Lower leg skin (tissue), 4 donors: ENCODE data around the gene NKAPL. TPM values are rescaled to one million over a fixed set of nuclear protein-coding genes. Genes with fewer than 3 reads are reported as not detected.

Source experiments
- DNase-seq, 2 donors: peaks; one replicate each; pipeline ENCODE4 v3.0.0-alpha.2; 2019; ENCODE audit warnings: low spot score in 2 of 2
- H3K4me3 ChIP-seq: fragments of 200-600 bp; sonication (generic); 2 replicates; pipeline ENCODE4 v1.5.1; 2017; ENCODE audit warnings: mild to moderate bottlenecking, low read depth; ENCODE audit not compliant: poor library complexity, severe bottlenecking
- CTCF ChIP-seq, 3 donors: fragments of 450-650 bp; IDR thresholded peaks; one replicate each; pipeline ENCODE4 v1.5.1; 2016; ENCODE audit warnings: antibody characterized with exemption in 3 of 3, mild to moderate bottlenecking in 3 of 3, moderate library complexity in 2 of 3
- POLR2A ChIP-seq, 2 donors: fragments of 450-650 bp; IDR thresholded peaks; one replicate each; pipeline ENCODE4 v1.6.1; 2016 to 2017; ENCODE audit warnings: antibody characterized with exemption in 2 of 2, mild to moderate bottlenecking in 1 of 2, moderate library complexity in 1 of 2
- WGBS, 2 donors: methylation state at CpG; one replicate each; pipeline ENCODE4 v1.1.5; 2018; 5-methylcytosine and 5-hydroxymethylcytosine counted together
- intact Hi-C: fragments of 100-400 bp; cut with DNase I; formaldehyde crosslinking; loops from one replicate; pipeline ENCODE4 v1.15.0; 2023; ENCODE audit warnings: low total_unique reads
- total RNA-seq, 4 donors: library from RNA; depleted of rRNA; stranded (reverse); fragments of >200 nt; gene quantifications; one replicate each; pipeline ENCODE4 v1.1.0, GENCODE V29; 2016

NKAPL gene
- total RNA-seq, 4 donors from 2014 or later: 0.42 to 1.1 (median 0.75) TPM; not detected in 1

GRCh38 chr6:28225056-28225834, 33.9 kb upstream of the NKAPL start, which contains the start of gene ZSCAN9:
TSS of gene ZSCAN9 (plus strand) at chr6:28225275. CDS start at chr6:28227085, 1,810 bp downstream.
- DNase-seq: peak; percentile 79 to 95
- intact Hi-C loops: no loop called here
- TF ChIP-seq POLR2A (IDR thresholded peaks at IDR 0.05): no peak
- TF ChIP-seq CTCF (IDR thresholded peaks at IDR 0.05): no peak
- 1 to 2% methylated on average over 45 of the region's 45 CpGs for WGBS, 2 donors
- peak within 1 kb of the TSS; percentile 79 for H3K4me3 ChIP-seq

DNA sequence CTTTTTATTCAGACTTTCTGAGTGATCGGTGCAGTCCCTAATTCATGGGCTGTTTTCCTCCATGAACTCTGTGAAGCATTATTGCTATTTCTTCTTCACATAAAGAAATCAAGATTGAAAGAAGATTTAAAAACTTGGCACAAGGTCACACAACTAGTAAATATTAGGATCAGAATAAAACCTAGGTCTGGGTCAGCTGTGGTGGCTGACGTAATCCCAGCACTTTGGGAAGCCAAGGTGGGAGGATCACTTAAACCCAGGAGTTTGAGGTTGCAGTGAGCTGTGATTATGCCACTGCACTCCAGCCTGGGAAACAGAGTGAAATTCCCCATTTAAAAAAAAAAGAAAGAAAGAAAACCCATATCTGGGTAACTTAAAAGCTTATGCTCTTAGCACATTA, 32.6 kb upstream of the NKAPL start:
- H3K4me3 ChIP-seq: no peak overlapping the region
- WGBS, 2 donors: 95 to 96% methylated on average over 2 of the region's 2 CpGs
- intact Hi-C loops: no loop called here
- no peak for TF ChIP-seq POLR2A (IDR thresholded peaks at IDR 0.05)
- no peak for TF ChIP-seq CTCF (IDR thresholded peaks at IDR 0.05)
- no peak for DNase-seq

GRCh38 chr6:28232785-28233184, 26.3 kb upstream of the NKAPL start:
- no peak overlapping the region for H3K4me3 ChIP-seq
- TF ChIP-seq CTCF (IDR thresholded peaks at IDR 0.05) (no peak), POLR2A (IDR thresholded peaks at IDR 0.05) (no peak)
- WGBS, 2 donors: 95% methylated on average over 11 of the region's 11 CpGs
- no peak for DNase-seq
- intact Hi-C loops: no loop called here

GRCh38 chr6:28235912-28236452, 23.1 kb upstream of the NKAPL start:
- WGBS, 2 donors: 87 to 89% methylated on average over 3 of the region's 3 CpGs
- intact Hi-C loops: no loop called here
- DNase-seq: no peak
- no peak overlapping the region for H3K4me3 ChIP-seq
- no peak for TF ChIP-seq POLR2A (IDR thresholded peaks at IDR 0.05)
- TF ChIP-seq CTCF (IDR thresholded peaks at IDR 0.05): no peak

GRCh38 chr6:28239636-28240035, 19.5 kb upstream of the NKAPL start:
- TF ChIP-seq CTCF (IDR thresholded peaks at IDR 0.05) (no peak), POLR2A (IDR thresholded peaks at IDR 0.05) (no peak)
- no peak for DNase-seq
- intact Hi-C loops: no loop called here
- H3K4me3 ChIP-seq: no peak overlapping the region
- 58 to 83% methylated on average over 1 of the region's 1 CpG for WGBS, 2 donors
